Mesothelial cell of epicardium (in vitro differentiated cells): ENCODE measurements around the gene SDK1. TPM values are rescaled to one million over a fixed set of nuclear protein-coding genes. Genes with fewer than 3 reads are reported as not detected.

Experiments used
- DNase-seq, 2 experiments: peaks; one replicate each; pipeline ENCODE4 v3.0.0; 2021; ENCODE audit warnings: low spot score in 2 of 2; ENCODE audit not compliant: unreplicated experiment in 2 of 2
- H3K27ac Mint-ChIP-seq: 2 replicates; pipeline ENCODE4 v1.8.0; 2021; ENCODE audit warnings: mixed read lengths
- H3K27me3 Mint-ChIP-seq: 2 replicates; pipeline ENCODE4 v1.8.0; 2021; ENCODE audit warnings: low read depth, mixed read lengths
- H3K36me3 Mint-ChIP-seq: 2 replicates; pipeline ENCODE4 v1.8.0; 2021; ENCODE audit warnings: mixed read lengths
- H3K4me1 Mint-ChIP-seq: 2 replicates; pipeline ENCODE4 v1.8.0; 2021; ENCODE audit warnings: mixed read lengths
- H3K4me3 Mint-ChIP-seq: 2 replicates; pipeline ENCODE4 v1.8.0; 2021; ENCODE audit warnings: mild to moderate bottlenecking, moderate library complexity, mixed read lengths
- H3K9me3 Mint-ChIP-seq: 2 replicates; pipeline ENCODE4 v1.8.0; 2021; ENCODE audit warnings: mixed read lengths
- CTCF ChIP-seq: fragments of 200-600 bp; sonication (generic); IDR thresholded peaks from one replicate; pipeline ENCODE4 v1.5.0; 2021; ENCODE audit warnings: antibody characterized with exemption; ENCODE audit not compliant: unreplicated experiment
- total RNA-seq: library from RNA; stranded (reverse); gene quantifications from 3 replicates; pipeline ENCODE4 v1.2.1, GENCODE V29; 2021

SDK1 gene
- total RNA-seq, 1 donor from 2014 or later = 12.8 TPM

- no peaks in the 10 kb centered on the region for H3K27me3 Mint-ChIP-seq
- H3K36me3 Mint-ChIP-seq = peaks cover 2% of the 10 kb centered on the region
- no peak for TF ChIP-seq CTCF
- peaks cover 6% of the 10 kb centered on the region for H3K4me1 Mint-ChIP-seq
- peaks cover 18% of the 10 kb centered on the region for H3K9me3 Mint-ChIP-seq
- H3K27ac Mint-ChIP-seq = no peak overlapping the region
- H3K4me3 Mint-ChIP-seq = no peak overlapping the region
- no peak for DNase-seq
These were observed 267.5 kb downstream of the SDK1 start for GRCh38 chr7:3568516-3568915.

- H3K4me3 Mint-ChIP-seq = no peak overlapping the region
- H3K27ac Mint-ChIP-seq = no peak overlapping the region
- H3K9me3 Mint-ChIP-seq = peaks cover 18% of the 10 kb centered on the region
- H3K27me3 Mint-ChIP-seq = no peaks in the 10 kb centered on the region
- H3K36me3 Mint-ChIP-seq = peaks cover 2% of the 10 kb centered on the region
- DNase-seq = no peak
- peaks cover 6% of the 10 kb centered on the region for H3K4me1 Mint-ChIP-seq
- no peak for TF ChIP-seq CTCF
These were observed 268.6 kb downstream of the SDK1 start for GRCh38 chr7:3569643-3570042.

GRCh38 chr7:3573151-3573550 is 272.1 kb downstream of the SDK1 start:
- Mint-ChIP-seq H3K27ac (no peak overlapping the region), H3K4me1 (peaks cover 3% of the 10 kb centered on the region), H3K27me3 (no peaks in the 10 kb centered on the region), H3K36me3 (peaks cover 11% of the 10 kb centered on the region), H3K9me3 (peaks cover 27% of the 10 kb centered on the region), H3K4me3 (no peak overlapping the region)
- DNase-seq = no peak
- no peak for TF ChIP-seq CTCF

- H3K27ac Mint-ChIP-seq = no peak overlapping the region
- no peak overlapping the region for H3K4me3 Mint-ChIP-seq
- no peak for DNase-seq
- H3K27me3 Mint-ChIP-seq = no peaks in the 10 kb centered on the region
- no peaks in the 10 kb centered on the region for H3K4me1 Mint-ChIP-seq
- H3K36me3 Mint-ChIP-seq = peaks cover 18% of the 10 kb centered on the region
- H3K9me3 Mint-ChIP-seq = peaks cover 40% of the 10 kb centered on the region
- TF ChIP-seq CTCF = no peak
These were observed 273.3 kb downstream of the SDK1 start for GRCh38 chr7:3574386-3574785.

GRCh38 chr7:3575753-3576531 is 274.9 kb downstream of the SDK1 start:
- Mint-ChIP-seq H3K27me3 (no peaks in the 10 kb centered on the region), H3K27ac (no peak overlapping the region), H3K9me3 (peaks cover 51% of the 10 kb centered on the region)

More at GRCh38 chr7:3575753-3576531, 274.9 kb downstream of the SDK1 start:
- Mint-ChIP-seq H3K4me1 (no peaks in the 10 kb centered on the region), H3K36me3 (peaks cover 19% of the 10 kb centered on the region), H3K4me3 (no peak overlapping the region)
- TF ChIP-seq CTCF = no peak
- no peak for DNase-seq
